CD4-positive, alpha-beta T cell (primary cell): ENCODE data around the gene SULT4A1. TPM values are rescaled to one million over a fixed set of nuclear protein-coding genes. Genes with fewer than 3 reads are reported as not detected.

ENCODE experiments used
- ATAC-seq: fragments of 200-7000 bp; cut with Tn5 transposase; one replicate; pipeline ENCODE4 v1.10.0; 2022; ENCODE audit warnings: mild to moderate bottlenecking; ENCODE audit not compliant: poor library complexity
- CTCF ChIA-PET: fragments of 350-600 bp; sonication (Branson Sonifier 250); formaldehyde crosslinking; loops from one replicate; lab custom pipeline; 2021; ENCODE audit warnings: antibody characterized with exemption, inconsistent platforms; lab: Charles Lee
- POLR2A ChIA-PET: fragments of 350-600 bp; sonication (Branson Sonifier 250); formaldehyde crosslinking; loops from one replicate; lab custom pipeline; 2021; ENCODE audit warnings: antibody characterized with exemption, inconsistent platforms; lab: Charles Lee
- DNase-seq, 14 experiments: peaks; one replicate each; pipeline ENCODE4 v3.0.0-alpha.2; 2013 to 2020; ENCODE audit warnings: mixed read lengths in 2 of 14
- H3K27ac ChIP-seq, 2 donors: one replicate each; pipeline versions ENCODE4 v1.5.1 to v1.7.0; 2013; ENCODE audit warnings: low read length in 2 of 2, low read depth in 1 of 2, mild to moderate bottlenecking in 1 of 2
- H3K27me3 ChIP-seq, 2 experiments: 1 replicate in 1 of 2; 2 replicates in 1 of 2; pipeline versions ENCODE4 v1.6.1 to v1.7.0; 2013; ENCODE audit warnings: low read length in 2 of 2, control low read depth in 1 of 2, mild to moderate bottlenecking in 1 of 2, moderate library complexity in 1 of 2; ENCODE audit not compliant: insufficient read depth in 2 of 2, control insufficient read depth in 1 of 2
- H3K36me3 ChIP-seq: one replicate; pipeline ENCODE4 v1.6.1; 2013; ENCODE audit warnings: low read length, control low read depth; ENCODE audit not compliant: insufficient read depth
- H3K4me1 ChIP-seq: one replicate; pipeline ENCODE4 v1.6.1; 2013; ENCODE audit warnings: low read length, control low read depth; ENCODE audit not compliant: insufficient read depth
- H3K4me3 ChIP-seq: one replicate; pipeline ENCODE4 v1.5.1; 2013; ENCODE audit warnings: mild to moderate bottlenecking, low read length, moderate library complexity
- H3K9me3 ChIP-seq, 2 experiments: 1 replicate in 1 of 2; 2 replicates in 1 of 2; pipeline versions ENCODE4 v1.6.1 to v1.7.0; 2013; ENCODE audit warnings: low read length in 2 of 2, mild to moderate bottlenecking in 2 of 2, control low read depth in 1 of 2, moderate library complexity in 1 of 2; ENCODE audit not compliant: control insufficient read depth in 1 of 2, insufficient read depth in 1 of 2
- H3K27ac Mint-ChIP-seq: one replicate; pipeline ENCODE4 v1.8.0; 2020; ENCODE audit warnings: mixed read lengths
- H3K27me3 Mint-ChIP-seq: one replicate; pipeline ENCODE4 v1.8.0; 2021; ENCODE audit warnings: mixed read lengths
- H3K36me3 Mint-ChIP-seq: one replicate; pipeline ENCODE4 v1.8.0; 2021; ENCODE audit warnings: low read depth, mixed read lengths
- H3K4me1 Mint-ChIP-seq: one replicate; pipeline ENCODE4 v1.8.0; 2021; ENCODE audit warnings: low read depth, mixed read lengths
- H3K4me3 Mint-ChIP-seq: one replicate; pipeline ENCODE4 v1.8.0; 2020; ENCODE audit warnings: mild to moderate bottlenecking, mixed read lengths
- H3K9me3 Mint-ChIP-seq: one replicate; pipeline ENCODE4 v1.8.0; 2020; ENCODE audit warnings: mixed read lengths
- intact Hi-C, 2 experiments: fragments of 100-400 bp; cut with DNase I in 1 of 2; cut with micrococcal nuclease in 1 of 2; formaldehyde crosslinking; loops; one replicate each; pipeline versions ENCODE4 v1.15.1 to v1.9.0; 2023 to 2025; cut with DNase I, micrococcal nuclease
- total RNA-seq, 174 experiments: library from RNA in 2 of 174; stranded (reverse) in 2 of 174; gene quantifications; one replicate each; pipeline ENCODE4 v1.2.3 and lab custom pipeline; 2021 to 2026
- TF ChIP-seq, protein P1 (sequence below): fragments of 200-600 bp; IDR thresholded peaks from one replicate; pipeline ENCODE4 v1.8.0; 2022; ENCODE audit warnings: antibody characterized with exemption, mild to moderate bottlenecking

SULT4A1 gene
- total RNA-seq, 2 experiments from 2014 or later: not detected

DNA sequence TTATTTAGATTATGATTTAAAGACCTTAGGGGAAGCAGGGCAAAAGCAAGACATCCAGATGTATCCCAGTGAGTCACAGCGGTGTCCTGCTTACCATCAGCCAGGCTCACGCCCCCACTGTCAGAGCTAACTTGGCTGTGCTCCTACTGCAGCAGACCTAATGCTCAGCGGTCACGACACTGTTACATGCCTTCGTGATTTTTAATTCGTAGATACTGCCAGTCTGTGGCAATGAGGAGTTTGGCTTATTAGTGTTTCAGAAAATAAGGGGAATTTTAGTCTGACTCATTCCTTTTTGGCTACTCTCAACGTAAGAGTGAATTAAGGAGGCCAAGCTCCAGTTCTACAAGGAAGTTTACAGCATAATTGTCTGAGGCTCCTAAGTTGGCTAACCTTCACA, 72.9 kb downstream of the SULT4A1 start:
- TF ChIP-seq, protein P1, sequence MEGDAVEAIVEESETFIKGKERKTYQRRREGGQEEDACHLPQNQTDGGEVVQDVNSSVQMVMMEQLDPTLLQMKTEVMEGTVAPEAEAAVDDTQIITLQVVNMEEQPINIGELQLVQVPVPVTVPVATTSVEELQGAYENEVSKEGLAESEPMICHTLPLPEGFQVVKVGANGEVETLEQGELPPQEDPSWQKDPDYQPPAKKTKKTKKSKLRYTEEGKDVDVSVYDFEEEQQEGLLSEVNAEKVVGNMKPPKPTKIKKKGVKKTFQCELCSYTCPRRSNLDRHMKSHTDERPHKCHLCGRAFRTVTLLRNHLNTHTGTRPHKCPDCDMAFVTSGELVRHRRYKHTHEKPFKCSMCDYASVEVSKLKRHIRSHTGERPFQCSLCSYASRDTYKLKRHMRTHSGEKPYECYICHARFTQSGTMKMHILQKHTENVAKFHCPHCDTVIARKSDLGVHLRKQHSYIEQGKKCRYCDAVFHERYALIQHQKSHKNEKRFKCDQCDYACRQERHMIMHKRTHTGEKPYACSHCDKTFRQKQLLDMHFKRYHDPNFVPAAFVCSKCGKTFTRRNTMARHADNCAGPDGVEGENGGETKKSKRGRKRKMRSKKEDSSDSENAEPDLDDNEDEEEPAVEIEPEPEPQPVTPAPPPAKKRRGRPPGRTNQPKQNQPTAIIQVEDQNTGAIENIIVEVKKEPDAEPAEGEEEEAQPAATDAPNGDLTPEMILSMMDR: no peak

DNA sequence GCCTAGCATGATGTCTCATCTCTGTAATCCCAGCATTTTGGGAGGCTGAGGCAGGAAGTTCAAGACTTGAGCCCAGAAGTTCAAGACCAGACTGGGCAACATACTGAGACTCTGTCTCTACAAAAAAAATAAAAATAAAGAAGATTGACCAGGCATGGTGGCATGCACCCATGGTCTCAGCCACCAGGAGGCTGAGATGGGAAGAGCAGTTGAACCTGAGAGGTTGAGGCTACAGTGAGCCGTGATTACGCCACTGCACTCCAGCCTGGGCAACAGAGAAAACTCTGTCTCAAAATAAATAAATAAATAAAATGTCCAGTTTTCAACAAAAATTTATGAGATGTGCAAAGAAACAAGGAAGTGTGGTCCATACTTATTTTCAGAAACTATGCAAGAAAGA, 78.5 kb downstream of the SULT4A1 start:
- H3K4me3 Mint-ChIP-seq: no peak overlapping the region
- H3K27me3 ChIP-seq: peaks cover 3 to 4% of the 10 kb centered on the region in 2 experiments
- no peak overlapping the region for H3K27ac Mint-ChIP-seq
- ChIA-PET POLR2A (no interaction called here), CTCF (no interaction called here)
- H3K9me3 Mint-ChIP-seq: no peaks in the 10 kb centered on the region
- no peak for ATAC-seq
- H3K4me1 ChIP-seq: no peaks in the 10 kb centered on the region
- no peak overlapping the region for H3K27ac ChIP-seq
- H3K36me3 ChIP-seq: no peaks in the 10 kb centered on the region
- H3K36me3 Mint-ChIP-seq: no peaks in the 10 kb centered on the region
- intact Hi-C loops: no loop called here
- H3K27me3 Mint-ChIP-seq: peaks cover 22% of the 10 kb centered on the region
- no peaks in the 10 kb centered on the region for H3K4me1 Mint-ChIP-seq
- DNase-seq: no peak
- no peaks in the 10 kb centered on the region for H3K9me3 ChIP-seq
- H3K4me3 ChIP-seq: no peak overlapping the region
- TF ChIP-seq, protein P1: no peak

More for the DNA sequence above, 72.9 kb downstream of the SULT4A1 start:
- Histone ChIP-seq H3K4me3 (no peak overlapping the region), H3K27ac (no peak overlapping the region), H3K4me1 (no peaks in the 10 kb centered on the region), H3K9me3 (no peaks in the 10 kb centered on the region), H3K27me3 (no peaks in the 10 kb centered on the region), H3K36me3 (no peaks in the 10 kb centered on the region)
- ATAC-seq (no peak), DNase-seq (no peak)
- intact Hi-C loops: no loop called here
- H3K9me3 Mint-ChIP-seq: no peaks in the 10 kb centered on the region
- no peak overlapping the region for H3K4me3 Mint-ChIP-seq
- no peak overlapping the region for H3K27ac Mint-ChIP-seq
- H3K27me3 Mint-ChIP-seq: peaks cover 18% of the 10 kb centered on the region
- POLR2A ChIA-PET: no interaction called here
- H3K36me3 Mint-ChIP-seq: no peaks in the 10 kb centered on the region
- CTCF ChIA-PET: no interaction called here
- H3K4me1 Mint-ChIP-seq: no peaks in the 10 kb centered on the region

DNA sequence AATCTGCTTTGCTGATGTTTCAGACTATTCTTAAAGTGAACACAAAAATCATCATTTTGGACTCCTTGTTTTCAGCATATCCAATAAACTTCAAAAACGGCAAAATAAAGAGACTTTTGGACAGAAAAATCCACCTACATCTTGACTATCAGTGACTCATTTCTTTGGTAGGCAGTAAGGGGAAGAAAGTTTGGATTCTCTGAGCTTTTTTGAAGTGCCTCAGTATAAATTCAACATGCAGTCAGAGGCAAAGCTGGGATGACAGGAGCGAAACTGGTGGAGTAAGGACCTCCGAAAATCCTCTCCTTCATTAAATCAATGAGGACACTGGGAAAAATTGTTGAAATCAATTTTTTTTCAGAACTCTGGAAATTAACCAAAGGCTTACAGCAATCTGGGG, 79.9 kb downstream of the SULT4A1 start:
- no peaks in the 10 kb centered on the region for H3K36me3 Mint-ChIP-seq
- TF ChIP-seq, protein P1: no peak
- no peak overlapping the region for H3K27ac ChIP-seq
- no peaks in the 10 kb centered on the region for H3K4me1 Mint-ChIP-seq
- H3K4me3 ChIP-seq: no peak overlapping the region
- H3K27me3 Mint-ChIP-seq: peaks cover 22% of the 10 kb centered on the region
- ATAC-seq (no peak), DNase-seq (no peak)
- peaks cover 3 to 4% of the 10 kb centered on the region in 2 experiments for H3K27me3 ChIP-seq
- H3K36me3 ChIP-seq: no peaks in the 10 kb centered on the region
- H3K9me3 ChIP-seq: no peaks in the 10 kb centered on the region
- intact Hi-C loops: no loop called here
- no peak overlapping the region for H3K4me3 Mint-ChIP-seq
- POLR2A ChIA-PET: no interaction called here
- no peak overlapping the region for H3K27ac Mint-ChIP-seq
- no peaks in the 10 kb centered on the region for H3K4me1 ChIP-seq
- H3K9me3 Mint-ChIP-seq: no peaks in the 10 kb centered on the region
- CTCF ChIA-PET: no interaction called here
